HG03354 (cell line): ENCODE data around the gene CSMD2.

Source experiments
- ATAC-seq: cut with Tn5 transposase; IDR thresholded peaks from one replicate; pipeline ENCODE4 v1.9.1; 2021; ENCODE audit warnings: mild to moderate bottlenecking; ENCODE audit not compliant: unreplicated experiment, poor library complexity, severe bottlenecking

The CSMD2 gene

GRCh38 chr1:33563699-33564098 is 601.3 kb downstream of the CSMD2 start:
- no peak for ATAC-seq

GRCh38 chr1:33562563-33562962 is 602.5 kb downstream of the CSMD2 start:
- ATAC-seq = no peak

- no peak for ATAC-seq
Observed at GRCh38 chr1:33561576-33561975, 603.5 kb downstream of the CSMD2 start.

GRCh38 chr1:33560680-33561079 is 604.4 kb downstream of the CSMD2 start:
- ATAC-seq = no peak

- no peak for ATAC-seq
Observed at GRCh38 chr1:33548721-33549120, 616.3 kb downstream of the CSMD2 start.

- ATAC-seq = no peak
Observed at GRCh38 chr1:33548319-33548718, 616.7 kb downstream of the CSMD2 start.

GRCh38 chr1:33547576-33547975 is 617.5 kb downstream of the CSMD2 start:
- ATAC-seq = no peak

GRCh38 chr1:33541966-33542365 is 623.1 kb downstream of the CSMD2 start:
- no peak for ATAC-seq

GRCh38 chr1:33537885-33538284 is 627.1 kb downstream of the CSMD2 start:
- no peak for ATAC-seq

- ATAC-seq = no peak
Observed at GRCh38 chr1:33535334-33535733, 629.7 kb downstream of the CSMD2 start.

- no peak for ATAC-seq
Observed at GRCh38 chr1:33532936-33533335, 632.1 kb downstream of the CSMD2 start.

GRCh38 chr1:33532250-33532649 is 632.8 kb downstream of the CSMD2 start:
- ATAC-seq = no peak

GRCh38 chr1:33529957-33530356 is 635.1 kb downstream of the CSMD2 start:
- no peak for ATAC-seq

- no peak for ATAC-seq
Observed at GRCh38 chr1:33527934-33528333, 637.1 kb downstream of the CSMD2 start.

GRCh38 chr1:33524586-33524985 is 640.4 kb downstream of the CSMD2 start:
- no peak for ATAC-seq

GRCh38 chr1:33519240-33519884 is 645.7 kb downstream of the CSMD2 start:
- ATAC-seq = no peak

GRCh38 chr1:33517596-33518250 is 647.3 kb downstream of the CSMD2 start:
- ATAC-seq = no peak

GRCh38 chr1:33516891-33517567 is 648.0 kb downstream of the CSMD2 start:
- no peak for ATAC-seq

- no peak for ATAC-seq
Observed at GRCh38 chr1:33516428-33516827, 648.6 kb downstream of the CSMD2 start.

- no peak for ATAC-seq
Observed at GRCh38 chr1:33515607-33516006, 649.4 kb downstream of the CSMD2 start.

- no peak for ATAC-seq
Observed at GRCh38 chr1:33515112-33515511, 649.9 kb downstream of the CSMD2 start.
